ENCODE measurements around the gene ANKRD18A.
"Not testable (repeated sequence)": the region's sequence is repeated elsewhere in the genome, so short reads cannot be mapped to it uniquely, and the experiment has no call there.

GRCh38 chr9:38566048-38566447, 54.3 kb downstream of the ANKRD18A start:
- not testable (repeated sequence) for TF ChIP-seq YY1 (IDR thresholded peaks at IDR 0.05; ENCODE audit: insufficient read depth, insufficient read length); ZNF274 (IDR thresholded peaks at IDR 0.05; ENCODE audit: low read depth, low read length)

All from NT2/D1 (cell line).